Measurements from ENCODE around the gene XPO5. TPM values are rescaled to one million over a fixed set of nuclear protein-coding genes. Genes with fewer than 3 reads are reported as not detected.

The XPO5 gene
- total RNA-seq, 2 donors from 2014 or later = 8.8 to 11.8 TPM

DNA sequence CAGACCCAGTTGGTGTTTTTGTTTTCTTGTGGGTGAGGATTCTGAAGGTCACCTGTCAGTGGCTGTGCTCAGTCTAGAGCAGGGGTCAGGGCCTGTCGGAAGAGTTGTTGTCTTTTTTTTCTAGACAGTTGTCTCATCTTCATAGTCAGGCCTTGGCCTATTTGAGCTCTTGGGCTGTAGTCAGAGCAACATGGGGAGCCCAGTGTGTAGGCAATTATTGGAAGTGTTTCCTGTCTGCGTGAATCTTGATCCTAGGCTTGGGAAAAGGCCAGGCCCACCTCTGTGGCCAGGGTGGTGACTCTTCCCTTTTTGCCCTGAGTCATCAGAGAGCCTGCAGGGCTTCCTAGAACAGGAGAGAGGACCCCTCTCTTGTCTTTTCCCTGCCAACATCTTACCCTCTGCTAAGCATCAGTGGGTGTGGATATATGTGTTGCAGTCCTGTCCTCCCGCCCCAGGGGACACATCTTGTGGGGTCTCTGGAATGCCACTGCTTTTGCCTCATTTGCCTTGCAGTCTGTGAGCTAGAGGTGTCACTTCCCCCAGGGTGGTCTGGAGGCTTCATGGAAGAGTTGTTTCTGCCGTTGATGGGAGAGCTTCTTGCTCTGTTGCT, 87.1 kb downstream of the XPO5 start:
- no peaks in the 10 kb centered on the region for H3K4me1 ChIP-seq
- TF ChIP-seq, protein P1, sequence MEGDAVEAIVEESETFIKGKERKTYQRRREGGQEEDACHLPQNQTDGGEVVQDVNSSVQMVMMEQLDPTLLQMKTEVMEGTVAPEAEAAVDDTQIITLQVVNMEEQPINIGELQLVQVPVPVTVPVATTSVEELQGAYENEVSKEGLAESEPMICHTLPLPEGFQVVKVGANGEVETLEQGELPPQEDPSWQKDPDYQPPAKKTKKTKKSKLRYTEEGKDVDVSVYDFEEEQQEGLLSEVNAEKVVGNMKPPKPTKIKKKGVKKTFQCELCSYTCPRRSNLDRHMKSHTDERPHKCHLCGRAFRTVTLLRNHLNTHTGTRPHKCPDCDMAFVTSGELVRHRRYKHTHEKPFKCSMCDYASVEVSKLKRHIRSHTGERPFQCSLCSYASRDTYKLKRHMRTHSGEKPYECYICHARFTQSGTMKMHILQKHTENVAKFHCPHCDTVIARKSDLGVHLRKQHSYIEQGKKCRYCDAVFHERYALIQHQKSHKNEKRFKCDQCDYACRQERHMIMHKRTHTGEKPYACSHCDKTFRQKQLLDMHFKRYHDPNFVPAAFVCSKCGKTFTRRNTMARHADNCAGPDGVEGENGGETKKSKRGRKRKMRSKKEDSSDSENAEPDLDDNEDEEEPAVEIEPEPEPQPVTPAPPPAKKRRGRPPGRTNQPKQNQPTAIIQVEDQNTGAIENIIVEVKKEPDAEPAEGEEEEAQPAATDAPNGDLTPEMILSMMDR (IDR thresholded peaks at IDR 0.05) = no peak
- H3K27ac ChIP-seq = no peak overlapping the region
- H3K4me3 ChIP-seq = no peak overlapping the region
- no peaks in the 10 kb centered on the region for H3K36me3 ChIP-seq
- no peaks in the 10 kb centered on the region for H3K9me3 ChIP-seq
- no peaks in the 10 kb centered on the region for H3K27me3 ChIP-seq
- DNase-seq (ENCODE audit: low spot score) = no peak

DNA sequence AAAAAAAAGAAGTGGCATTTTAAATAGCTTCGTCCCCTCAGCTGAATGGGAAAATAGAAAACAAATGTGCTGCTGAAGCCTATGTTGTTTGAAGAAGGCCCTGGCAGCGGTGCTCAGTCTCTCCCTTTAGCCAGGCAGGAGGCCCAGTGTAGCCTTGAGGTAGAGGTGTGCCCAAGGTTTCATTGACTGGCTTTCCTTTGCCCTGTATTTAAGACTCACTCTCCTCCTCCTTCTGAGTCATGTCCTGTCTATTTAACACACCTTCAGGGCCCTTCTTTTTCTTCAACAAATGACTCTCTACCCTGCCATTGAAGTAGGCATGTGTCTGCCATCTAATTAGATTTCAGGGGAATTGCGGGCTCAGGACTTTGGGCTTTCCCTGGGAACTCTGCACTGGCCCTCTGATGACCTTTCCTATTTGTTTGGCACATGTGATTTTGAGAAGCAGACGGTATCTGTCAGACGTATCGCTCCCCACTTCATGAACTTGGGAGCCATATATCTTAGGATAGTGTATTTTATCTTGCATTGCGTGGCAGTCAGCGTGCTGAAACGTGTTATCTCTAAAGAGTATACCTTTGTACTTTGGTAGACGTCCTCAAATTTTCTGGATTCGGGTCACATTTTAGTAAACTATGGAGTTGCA, 94.1 kb downstream of the XPO5 start:
- no peaks in the 10 kb centered on the region for H3K9me3 ChIP-seq
- TF ChIP-seq, protein P1 (IDR thresholded peaks at IDR 0.05) = no peak
- DNase-seq (ENCODE audit: low spot score) = no peak
- no peaks in the 10 kb centered on the region for H3K27me3 ChIP-seq
- peaks cover 0 to 17% of the 10 kb centered on the region in 2 donors for H3K4me1 ChIP-seq
- no peak overlapping the region for H3K4me3 ChIP-seq
- no peak overlapping the region for H3K27ac ChIP-seq
- H3K36me3 ChIP-seq = no peaks in the 10 kb centered on the region

DNA sequence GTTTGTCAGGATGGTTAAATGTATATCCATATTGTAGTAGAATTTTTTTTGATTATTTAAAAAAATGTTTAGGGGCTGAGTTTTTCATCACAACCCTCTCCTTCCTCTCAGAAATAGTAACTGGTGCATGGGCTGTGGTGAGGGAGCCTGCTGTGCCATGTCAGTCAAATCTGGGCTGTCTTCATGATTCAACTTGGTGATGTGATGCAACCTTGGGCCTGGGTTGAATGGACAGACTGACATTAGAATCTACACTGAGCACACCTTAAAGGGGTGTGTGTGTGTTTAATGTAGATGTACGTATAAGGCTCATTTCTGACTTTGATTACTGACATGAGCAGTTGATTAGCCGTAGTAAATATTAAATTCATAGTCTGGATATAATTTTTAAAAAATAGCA, 94.8 kb downstream of the XPO5 start:
- H3K4me1 ChIP-seq = peaks cover 0 to 19% of the 10 kb centered on the region in 2 donors
- H3K4me3 ChIP-seq = no peak overlapping the region
- no peaks in the 10 kb centered on the region for H3K27me3 ChIP-seq
- H3K9me3 ChIP-seq = no peaks in the 10 kb centered on the region
- no peak for DNase-seq (ENCODE audit: low spot score)
- H3K27ac ChIP-seq = no peak overlapping the region
- no peaks in the 10 kb centered on the region for H3K36me3 ChIP-seq
- TF ChIP-seq, protein P1 (IDR thresholded peaks at IDR 0.05) = no peak

DNA sequence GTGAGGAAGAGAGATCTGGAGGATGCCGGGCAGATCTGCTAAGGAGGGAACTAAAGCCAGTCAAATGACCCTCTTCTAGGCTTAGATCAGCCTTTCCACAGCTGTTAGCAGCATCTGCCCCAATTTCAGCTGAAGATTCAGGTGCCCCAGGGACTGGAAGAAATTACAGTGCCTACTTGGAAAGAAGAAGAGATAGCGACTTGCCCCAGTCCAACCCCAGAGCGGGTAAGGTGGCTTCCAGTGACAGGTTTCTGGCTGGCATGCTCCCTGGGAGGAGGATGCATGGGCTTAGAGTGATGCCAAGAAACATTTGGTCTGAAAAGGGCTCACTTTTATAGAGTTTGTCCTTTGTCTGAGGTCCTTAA, 97.8 kb downstream of the XPO5 start:
- H3K36me3 ChIP-seq = no peaks in the 10 kb centered on the region
- H3K27me3 ChIP-seq = no peaks in the 10 kb centered on the region
- no peak for DNase-seq (ENCODE audit: low spot score)
- H3K4me3 ChIP-seq = peak overlapping the region; percentile 73 to 77
- TF ChIP-seq, protein P1 (IDR thresholded peaks at IDR 0.05) = no peak
- H3K9me3 ChIP-seq = no peaks in the 10 kb centered on the region
- peaks cover 0 to 19% of the 10 kb centered on the region in 2 donors for H3K4me1 ChIP-seq
- H3K27ac ChIP-seq = peak overlapping the region; percentile 81 to 82

DNA sequence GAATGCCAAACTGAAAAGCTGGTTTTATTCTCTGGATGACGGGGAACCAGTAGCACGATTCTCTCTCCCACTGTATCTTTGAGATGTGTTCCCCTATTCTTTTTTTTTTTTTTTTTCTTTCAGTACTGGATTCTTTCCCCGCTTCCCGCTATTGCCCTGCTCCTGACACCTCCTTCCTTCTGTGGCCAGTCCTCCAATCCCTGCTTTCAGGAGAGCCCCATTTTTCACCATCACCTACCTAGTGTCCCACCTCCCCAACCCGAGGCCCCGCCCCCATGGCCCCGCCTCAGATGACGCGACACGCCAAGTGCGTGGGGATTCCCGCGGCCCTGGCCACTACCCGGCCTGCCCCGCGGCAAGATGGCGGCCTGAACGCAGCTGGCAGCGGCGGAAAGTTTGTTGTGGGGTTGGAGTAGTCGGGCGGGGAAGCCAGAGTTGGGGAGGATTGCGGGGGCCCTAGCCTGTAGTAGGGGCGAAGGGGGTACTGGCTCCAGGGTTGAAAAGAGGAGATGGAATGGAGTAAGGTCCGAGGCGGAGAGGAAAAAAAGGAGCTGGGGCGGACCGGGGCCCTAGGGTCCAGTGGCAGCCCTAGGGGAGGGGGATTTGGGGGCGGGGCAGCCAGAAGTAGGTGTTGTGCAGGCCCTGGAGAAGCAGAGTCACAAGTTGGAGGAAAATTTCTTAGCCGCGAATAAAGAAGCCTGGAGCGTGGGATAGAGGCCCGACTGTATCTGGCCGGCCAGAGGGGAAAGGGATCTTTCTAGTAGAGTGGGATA, 98.4 kb downstream of the XPO5 start, which contains the start of gene TJAP1:
Gene TJAP1, plus strand, starts transcription at position 336 of the 773 bp plus-strand sequence. CDS start 21,432 bp downstream, outside the sequence.
- H3K4me3 ChIP-seq = peak within 1 kb of the TSS; percentile 73 to 77
- DNase-seq (ENCODE audit: low spot score) = peak; percentile 90
- H3K27ac ChIP-seq = peak within 1 kb of the TSS; percentile 81 to 82
- TF ChIP-seq, protein P1 (IDR thresholded peaks at IDR 0.05) = no peak
- peaks cover 0 to 19% of the 10 kb centered on the region in 2 donors for H3K4me1 ChIP-seq
- H3K36me3 ChIP-seq = no peaks in the 10 kb centered on the region
- no peaks in the 10 kb centered on the region for H3K27me3 ChIP-seq
- H3K9me3 ChIP-seq = no peaks in the 10 kb centered on the region
